ENCODE data around the gene NPTX1.

Gene NPTX1

GRCh38 chr17:80502578-80502877 lies 26.1 kb upstream of the NPTX1 start:
- DNase-seq (ENCODE audit: extremely low read depth, low read depth) = no peak
- no peak for TF ChIP-seq CTCF (IDR thresholded peaks at IDR 0.05; ENCODE audit: low read depth, low read length)

GRCh38 chr17:80501741-80502577 lies 25.6 kb upstream of the NPTX1 start:
- no peak for TF ChIP-seq CTCF (IDR thresholded peaks at IDR 0.05; ENCODE audit: low read depth, low read length)
- no peak for DNase-seq (ENCODE audit: extremely low read depth, low read depth)

GRCh38 chr17:80499961-80500665 lies 23.7 kb upstream of the NPTX1 start:
- no peak for TF ChIP-seq CTCF (IDR thresholded peaks at IDR 0.05; ENCODE audit: low read depth, low read length)
- no peak for DNase-seq (ENCODE audit: extremely low read depth, low read depth)

GRCh38 chr17:80499560-80499959 lies 23.2 kb upstream of the NPTX1 start:
- no peak for DNase-seq (ENCODE audit: extremely low read depth, low read depth)
- TF ChIP-seq CTCF (IDR thresholded peaks at IDR 0.05; ENCODE audit: low read depth, low read length) = no peak

- DNase-seq (ENCODE audit: extremely low read depth, low read depth) = no peak
- no peak for TF ChIP-seq CTCF (IDR thresholded peaks at IDR 0.05; ENCODE audit: low read depth, low read length)
These were observed 22.6 kb upstream of the NPTX1 start for GRCh38 chr17:80498920-80499410.

- no peak for TF ChIP-seq CTCF (IDR thresholded peaks at IDR 0.05; ENCODE audit: low read depth, low read length)
- no peak for DNase-seq (ENCODE audit: extremely low read depth, low read depth)
These were observed 22.0 kb upstream of the NPTX1 start for GRCh38 chr17:80498242-80498919.

Measured in AG09319 (cell line).